Activated naive CD4-positive, alpha-beta T cell treated with Interleukin-2 at 50 U/mL for 16 hours (primary cell): ENCODE data around the gene PRKAG2.
"Not testable (repeated sequence)": the region's sequence is repeated elsewhere in the genome, so short reads cannot be mapped to it uniquely, and the experiment has no call there.

Experiments used
- DNase-seq: peaks from one replicate; pipeline ENCODE4 v3.0.0-alpha.2; 2020

Gene PRKAG2

GRCh38 chr7:151599401-151600227 is 277.3 kb downstream of the PRKAG2 start:
- no peak for DNase-seq

DNA sequence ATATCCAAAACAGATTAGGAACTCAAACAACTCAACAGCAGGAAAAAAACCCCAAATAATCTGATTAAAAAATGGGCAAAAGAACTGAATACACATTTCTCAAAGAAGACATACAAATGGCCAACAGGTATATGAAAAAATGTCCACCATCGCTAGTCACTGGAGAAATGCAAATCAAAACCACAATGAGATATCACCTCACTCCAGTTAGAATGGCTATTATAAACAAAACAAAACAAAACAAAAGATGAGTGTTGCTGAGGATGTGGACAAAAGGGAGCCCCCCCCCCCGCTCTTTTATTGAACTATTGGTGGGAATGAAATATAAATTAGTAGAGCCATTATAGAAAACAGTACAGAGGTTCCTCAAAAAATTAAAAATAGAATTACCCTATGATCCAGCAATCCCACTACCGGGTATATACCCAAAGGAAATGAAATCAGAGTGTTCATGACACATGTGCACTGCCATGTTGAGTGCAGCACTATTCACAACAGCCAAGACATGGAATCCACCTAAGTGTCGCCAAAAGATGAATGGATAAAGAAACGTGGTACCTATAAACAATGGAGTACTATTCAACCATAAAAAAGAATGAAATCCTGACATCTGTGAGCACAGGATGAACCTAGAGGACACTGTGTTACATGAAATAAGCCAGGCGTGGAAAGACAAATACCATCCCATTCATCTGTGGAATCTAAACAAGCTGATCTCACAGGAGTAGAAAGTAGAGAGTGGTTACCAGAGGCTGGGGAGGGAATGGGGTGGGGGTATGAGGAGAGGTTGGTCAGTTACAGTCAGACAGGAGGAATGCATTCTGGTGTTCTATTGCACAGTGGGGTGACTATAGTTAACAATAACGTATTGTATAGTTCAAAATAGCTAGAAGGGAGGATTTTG is 279.1 kb downstream of the PRKAG2 start:
- no peak for DNase-seq

DNA sequence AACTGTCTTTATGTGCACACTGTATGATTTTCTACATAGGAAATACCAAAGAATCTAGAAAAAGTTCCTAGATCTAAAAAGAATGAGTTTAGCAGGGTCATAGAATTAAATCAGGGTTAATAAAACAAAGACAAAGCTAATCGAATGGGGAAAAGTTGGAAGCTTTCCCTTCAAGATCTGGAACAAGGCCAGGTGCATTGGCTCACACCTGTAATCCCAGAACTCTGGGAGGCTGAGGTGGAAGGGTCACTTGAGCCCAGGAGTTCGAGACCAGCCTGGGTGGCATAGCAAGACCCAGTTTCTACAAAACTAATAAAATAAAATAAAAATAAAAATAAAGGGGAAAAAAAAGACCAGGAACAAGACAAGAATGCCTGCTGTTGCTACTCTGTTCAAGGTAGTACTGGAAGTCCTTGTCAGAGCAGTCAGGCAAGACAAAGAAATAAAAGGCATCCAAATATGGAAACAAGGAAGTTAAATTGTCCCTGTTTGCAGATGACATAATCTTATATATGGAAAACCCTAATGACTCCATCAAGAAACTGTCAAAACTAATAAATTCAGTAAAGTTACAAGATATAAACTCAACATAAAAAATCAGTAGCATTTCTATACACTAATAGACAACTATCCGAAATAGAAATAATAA is 281.1 kb downstream of the PRKAG2 start:
- no peak for DNase-seq

DNA sequence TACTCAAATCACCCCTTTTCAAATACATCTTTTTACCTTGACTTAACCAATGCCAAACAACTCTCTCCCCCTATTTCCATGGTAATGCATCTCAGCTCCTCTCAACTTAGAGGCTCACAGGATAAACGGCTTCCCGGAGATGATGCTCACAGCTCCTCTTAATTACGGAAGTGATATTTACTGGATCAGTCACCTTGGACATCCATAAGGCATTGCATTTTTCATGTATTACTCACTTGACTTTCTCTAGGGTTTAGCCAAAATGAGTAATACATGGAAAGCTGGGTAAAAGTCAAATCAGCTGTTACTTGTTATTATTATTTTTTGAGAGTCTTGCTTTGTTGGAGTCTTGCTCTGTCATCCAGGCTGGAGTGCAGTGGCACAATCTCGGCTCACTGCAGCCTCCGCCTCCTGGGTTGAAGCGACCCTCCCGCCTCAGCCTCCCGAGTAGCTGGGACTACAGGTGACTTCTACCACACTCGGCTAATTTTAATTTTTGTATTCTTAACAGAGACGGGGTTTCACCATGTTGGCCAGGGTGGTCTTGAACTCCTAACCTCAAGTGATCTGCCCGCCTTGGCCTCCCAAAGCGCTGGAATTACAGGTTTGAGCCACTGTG is 283.9 kb downstream of the PRKAG2 start:
- no peak for DNase-seq

DNA sequence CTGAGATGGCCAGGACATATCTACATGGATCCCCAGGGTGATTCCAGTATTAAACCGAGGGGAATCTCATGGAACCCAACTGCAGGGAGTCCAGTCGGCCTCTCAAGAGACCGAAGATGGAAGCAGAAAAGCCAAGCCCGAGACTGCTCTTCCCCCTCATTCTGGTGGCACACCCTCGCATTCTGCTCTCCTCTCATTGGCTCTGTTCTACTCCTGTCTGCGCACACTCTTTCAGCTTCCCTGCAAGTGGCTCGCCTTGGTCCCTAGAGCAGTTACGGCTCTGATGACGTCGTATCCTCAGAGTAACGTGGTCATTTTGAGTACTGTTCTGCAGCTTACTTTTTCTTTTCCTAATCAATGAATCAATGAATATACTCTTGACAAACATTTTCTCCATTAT is 284.6 kb downstream of the PRKAG2 start:
- no peak for DNase-seq

DNA sequence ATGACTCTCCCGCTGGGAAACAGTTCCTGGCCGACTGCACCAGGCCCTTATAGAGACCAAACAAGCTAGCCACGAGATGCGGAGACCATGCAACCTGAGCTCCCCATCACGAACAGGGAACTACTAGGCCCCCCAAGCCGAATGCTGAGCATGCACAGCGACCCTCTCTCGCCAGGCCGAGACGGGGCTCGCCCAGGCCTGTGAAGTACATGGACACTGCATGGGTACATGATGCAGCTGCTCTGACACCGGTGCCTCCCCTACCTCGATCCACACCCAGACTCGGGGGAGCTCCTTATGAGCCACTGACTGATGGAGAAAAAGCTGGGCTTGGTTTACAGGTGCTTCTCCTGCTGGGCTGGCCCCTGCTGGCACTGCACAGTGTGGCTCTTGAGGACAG is 285.0 kb downstream of the PRKAG2 start:
- DNase-seq: no peak

DNA sequence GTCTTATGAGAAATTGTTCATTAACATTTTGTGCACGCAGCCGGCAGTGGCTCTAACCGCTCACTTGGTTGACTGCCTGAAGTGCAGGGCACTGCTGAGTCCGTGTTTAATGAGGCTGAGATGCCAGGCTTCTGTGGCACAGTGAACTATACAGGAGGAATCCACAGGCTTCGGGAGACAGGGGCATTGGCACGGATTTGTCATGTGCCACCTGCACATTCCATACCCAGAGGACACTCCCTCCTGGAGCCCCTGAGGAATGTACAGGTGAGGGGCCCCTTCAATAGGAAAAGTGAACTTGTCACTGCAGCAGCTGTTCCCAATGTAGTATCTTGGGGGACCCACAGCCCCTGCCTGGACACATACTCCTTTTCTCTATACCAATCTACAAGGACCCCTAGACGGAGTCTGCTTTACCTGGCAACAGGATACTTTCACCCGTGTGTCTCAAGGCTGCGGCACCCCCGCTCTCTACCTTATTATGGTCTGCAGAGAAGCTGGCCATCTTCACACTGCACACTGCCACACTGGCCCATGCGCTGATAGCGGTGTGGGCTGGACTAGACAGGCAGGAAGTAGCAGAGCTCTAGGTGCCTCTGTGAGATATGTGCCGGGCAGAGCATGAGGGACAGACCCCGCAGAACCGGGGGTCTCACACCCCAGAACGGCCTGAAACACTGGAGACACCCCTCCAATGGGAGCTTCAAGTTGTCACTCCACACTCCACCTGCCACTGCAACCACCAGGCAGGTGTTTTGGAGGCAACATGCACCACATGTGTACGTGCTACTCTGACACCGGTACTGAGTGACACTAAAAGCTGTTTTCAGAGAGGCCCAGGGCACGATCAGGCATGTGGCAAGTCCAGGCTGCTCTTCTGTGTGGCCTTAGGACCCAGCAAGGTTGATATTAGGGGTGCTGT is 285.8 kb downstream of the PRKAG2 start:
- no peak for DNase-seq

GRCh38 chr7:151590071-151590849 is 286.7 kb downstream of the PRKAG2 start:
- DNase-seq: no peak

GRCh38 chr7:151588982-151589381 is 287.9 kb downstream of the PRKAG2 start:
- no peak for DNase-seq

DNA sequence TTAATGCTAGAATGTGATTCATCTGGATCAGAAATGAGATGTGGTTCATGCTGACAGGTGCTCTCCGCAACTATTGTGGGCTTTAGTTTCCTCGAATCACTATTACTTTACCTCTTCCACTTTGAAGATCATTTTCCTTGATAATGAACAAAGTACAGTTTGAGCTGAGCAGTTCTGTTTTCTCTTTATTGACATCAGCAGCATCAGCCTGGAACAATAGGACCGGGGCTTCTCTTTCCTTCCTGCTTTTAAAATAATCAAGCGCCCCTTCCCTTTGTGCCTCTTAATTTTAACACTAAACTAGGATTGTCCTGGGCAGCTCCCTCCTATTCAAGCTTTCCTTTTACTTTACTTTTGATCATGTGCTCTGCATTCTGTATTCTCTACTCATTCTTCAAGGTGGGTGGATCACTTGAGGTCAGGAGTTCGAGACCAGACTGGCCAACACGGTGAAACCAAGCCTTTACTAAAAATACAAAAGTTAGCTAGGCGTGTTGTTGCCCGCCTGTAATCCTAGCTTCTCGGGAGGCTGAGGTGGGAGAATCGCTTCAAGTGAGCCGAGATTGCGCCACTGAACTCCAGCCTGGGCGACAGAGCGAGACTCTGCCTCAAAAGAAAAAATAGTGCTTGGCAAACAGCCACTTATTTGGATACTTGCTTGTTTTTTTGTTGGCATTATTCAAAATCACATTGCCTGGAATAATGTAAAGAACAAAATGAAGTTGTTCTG is 290.2 kb downstream of the PRKAG2 start:
- no peak for DNase-seq

DNA sequence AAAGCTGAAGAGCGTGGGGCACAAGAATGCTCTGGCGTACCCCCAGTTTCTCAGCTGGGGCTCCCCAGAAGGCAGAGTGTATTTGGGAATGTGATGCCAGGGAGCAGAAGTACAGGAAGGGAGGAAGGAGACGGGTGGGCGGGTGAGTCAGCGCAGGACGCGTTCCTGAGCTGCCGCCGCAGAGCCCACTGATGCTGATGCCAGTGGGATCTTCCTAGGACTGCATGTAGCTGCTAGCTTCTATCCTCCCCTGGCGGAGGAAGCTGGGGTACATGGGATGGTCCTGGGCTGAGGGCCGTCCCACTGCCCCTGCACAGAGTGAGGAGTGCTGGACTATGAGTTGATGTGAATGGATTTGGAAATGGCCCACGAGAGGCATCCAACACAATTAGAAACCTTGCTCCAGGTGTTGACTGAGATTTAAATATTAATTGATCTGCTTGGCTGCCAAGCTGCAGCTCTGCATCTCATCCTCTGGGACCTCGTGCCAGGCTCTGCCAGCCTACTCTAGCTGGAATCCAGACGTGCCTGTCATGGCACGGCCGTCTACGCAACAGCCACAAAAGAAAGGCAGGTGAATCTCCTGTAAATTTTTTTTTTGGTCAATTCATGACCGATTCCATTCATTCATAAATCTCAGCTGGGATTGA is 291.0 kb downstream of the PRKAG2 start:
- no peak for DNase-seq

DNA sequence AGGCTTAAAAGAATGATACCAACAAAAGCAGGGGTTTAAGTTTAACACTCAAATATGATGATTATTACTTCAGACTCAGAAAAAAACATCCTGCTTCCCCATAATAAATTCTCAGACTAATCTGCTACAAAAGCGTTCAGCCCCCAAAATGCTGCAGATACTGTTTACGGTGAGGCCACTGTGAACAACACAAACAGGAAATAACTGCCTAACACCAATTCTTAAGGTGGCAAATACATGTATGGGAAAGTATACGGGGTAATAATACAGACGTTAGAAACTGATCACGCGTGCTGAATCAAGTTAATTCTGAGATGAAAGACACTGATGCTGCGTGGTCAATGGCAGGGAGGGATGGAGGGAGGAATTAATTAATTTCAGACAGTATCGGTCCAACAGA is 295.2 kb downstream of the PRKAG2 start:
- no peak for DNase-seq

GRCh38 chr7:151579644-151580043 is 297.3 kb downstream of the PRKAG2 start:
- no peak for DNase-seq

DNA sequence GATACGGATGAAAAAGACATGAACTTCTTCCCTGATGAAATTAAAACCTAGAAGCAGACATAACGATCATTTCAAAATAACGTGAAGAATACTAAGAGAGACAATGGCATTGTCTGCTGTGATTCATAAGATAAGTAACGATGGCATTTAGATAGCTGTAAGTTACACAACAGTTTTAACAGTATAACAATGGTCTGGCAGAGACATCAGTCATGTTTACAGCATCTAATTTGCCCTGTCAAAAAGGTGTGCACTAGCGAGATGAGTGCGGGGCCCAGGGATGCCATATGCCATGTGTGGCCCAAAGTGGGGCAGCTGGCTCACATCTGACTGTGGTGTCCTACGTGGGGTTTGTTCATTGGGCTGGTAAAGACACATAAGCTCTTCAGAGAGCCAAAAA is 301.5 kb downstream of the PRKAG2 start:
- no peak for DNase-seq

- not testable (repeated sequence) for DNase-seq
Observed at GRCh38 chr7:151573046-151573445, 303.9 kb downstream of the PRKAG2 start.

GRCh38 chr7:151572136-151572535 is 304.8 kb downstream of the PRKAG2 start:
- no peak for DNase-seq

DNA sequence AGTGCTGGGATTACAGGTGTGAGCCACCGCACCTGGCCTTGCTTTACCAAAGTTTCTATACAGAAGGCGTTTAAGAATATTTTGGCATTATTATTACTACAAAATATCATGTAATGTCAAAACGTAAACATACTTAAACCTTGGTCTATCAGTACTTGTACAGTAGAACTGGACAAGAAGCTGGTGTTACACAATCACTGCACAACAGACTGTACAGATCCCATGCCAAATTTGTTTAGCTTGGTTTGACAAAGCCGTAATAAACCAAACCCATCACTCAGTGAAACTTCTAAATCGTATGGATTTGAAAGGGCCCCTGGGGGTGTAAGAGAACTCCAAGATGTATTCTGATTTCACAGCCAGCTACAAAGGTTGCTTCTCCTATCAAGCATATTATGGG is 305.4 kb downstream of the PRKAG2 start:
- DNase-seq: no peak

DNA sequence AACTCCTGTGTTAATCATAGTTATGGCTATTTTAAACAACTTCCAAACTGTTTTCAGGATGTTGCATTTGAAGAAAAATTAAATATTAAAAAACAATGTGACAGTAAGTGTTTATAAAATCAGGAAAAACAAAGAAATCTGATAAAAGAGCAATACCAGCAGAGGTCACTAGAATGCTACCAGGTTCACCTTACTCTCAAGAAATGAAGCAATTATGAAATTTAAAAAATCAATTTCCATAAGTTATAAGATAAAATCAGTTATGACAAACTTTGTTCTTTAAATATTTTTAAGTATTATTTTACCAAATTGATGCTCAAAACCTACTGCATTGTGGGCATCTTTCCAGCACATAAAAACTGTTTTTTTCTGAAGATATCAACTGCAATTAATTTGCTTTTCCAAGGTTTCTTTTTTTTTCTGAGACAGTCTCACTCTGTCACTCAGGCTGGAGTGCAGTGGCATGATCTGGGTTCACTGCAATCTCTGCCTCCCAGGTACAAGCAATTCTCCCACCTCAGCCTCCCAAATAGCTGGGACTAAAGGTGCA is 306.5 kb downstream of the PRKAG2 start:
- no peak for DNase-seq
